K562 (cell line): ENCODE data around the gene TMEM181. TPM values are rescaled to one million over a fixed set of nuclear protein-coding genes. Genes with fewer than 3 reads are reported as not detected.

Experiments
- ATAC-seq: fragments of 200-7000 bp; cut with Tn5 transposase; 3 replicates; pipeline ENCODE4 v1.9.1; 2020; ENCODE audit warnings: moderate library complexity
- BruUV-seq: library from RNA; stranded (reverse); fragments of 400-500 nt; replicated peaks from 2 replicates; lab custom pipeline; 2021; lab: Mats Ljungman, UMichigan
- CTCF ChIA-PET: fragments of 300-600 bp; formaldehyde crosslinking; extraction: SDS; loops from one replicate; lab custom pipeline; 2021; ENCODE audit warnings: low intra/inter-chr PET ratio; lab: Yijun Ruan, JAX
- POLR2A ChIA-PET: fragments of 300-600, 350-650 bp; sonication (Branson Sonifier 250); formaldehyde crosslinking; extraction: SDS; loops from one replicate; lab custom pipeline; 2021; ENCODE audit warnings: antibody characterized with exemption, inconsistent platforms; lab: Yijun Ruan, JAX
- DNase-seq, 4 experiments: peaks; one replicate each; pipeline versions ENCODE4 v3.0.0 to v3.0.0-alpha.2; 2011 to 2018; ENCODE audit warnings: low spot score in 3 of 4, mixed read lengths in 3 of 4; ENCODE audit errors: extremely low read depth in 1 of 4
- FAIRE-seq: peaks from 2 replicates; lab custom pipeline; 2011; peaks lifted over from hg19 to GRCh38; lab: Jason Lieb, UNC
- H2AFZ ChIP-seq: 2 replicates; pipeline ENCODE4 v1.6.0; 2011; ENCODE audit warnings: low read depth, low read length, control low read depth, inconsistent platforms
- H3K27ac ChIP-seq: fragments of 200-600 bp; 3 replicates; pipeline ENCODE4 v1.8.0; 2011; ENCODE audit warnings: low read depth, mild to moderate bottlenecking, control low read depth, inconsistent platforms, low read length, moderate library complexity, mixed read lengths; ENCODE audit errors: extremely low read depth
- H3K27me3 ChIP-seq, 2 experiments: fragments of 300-600 bp in 1 of 2; 2 replicates in 1 of 2; 3 replicates in 1 of 2; pipeline versions ENCODE4 v1.6.0 to v1.8.0; 2011; ENCODE audit warnings: inconsistent platforms in 2 of 2, low read length in 2 of 2, mild to moderate bottlenecking in 1 of 2, mixed read lengths in 1 of 2, moderate library complexity in 1 of 2; ENCODE audit not compliant: control insufficient read depth in 2 of 2, insufficient read depth in 2 of 2
- H3K36me3 ChIP-seq: fragments of 300-600 bp; 3 replicates; pipeline ENCODE4 v1.8.0; 2011; ENCODE audit warnings: mild to moderate bottlenecking, low read length, inconsistent platforms; ENCODE audit not compliant: control insufficient read depth, insufficient read depth
- H3K4me1 ChIP-seq, 2 experiments: fragments of 200-600 bp in 1 of 2; replicated peaks in 1 of 2; 2 replicates in 1 of 2; 3 replicates in 1 of 2; pipeline versions ENCODE4 v1.5.1 to v1.8.0; 2011; ENCODE audit warnings: inconsistent platforms in 2 of 2, low read length in 2 of 2, mild to moderate bottlenecking in 1 of 2, mixed read lengths in 1 of 2, moderate library complexity in 1 of 2; ENCODE audit not compliant: control insufficient read depth in 2 of 2, insufficient read depth in 2 of 2
- H3K4me2 ChIP-seq: 2 replicates; pipeline ENCODE4 v1.6.1; 2011; ENCODE audit warnings: low read length, control low read depth, inconsistent platforms, mixed read lengths; ENCODE audit not compliant: insufficient read depth
- H3K4me3 ChIP-seq: fragments of 200-600 bp; sonication (generic), shearing (Covaris generic); 2 replicates; pipeline ENCODE4 v1.5.1; 2016; ENCODE audit warnings: control low read depth, inconsistent platforms
- H3K79me2 ChIP-seq: fragments of 200-600 bp; 3 replicates; pipeline ENCODE4 v1.8.0; 2011; ENCODE audit warnings: low read length, inconsistent platforms; ENCODE audit not compliant: control insufficient read depth, insufficient read depth
- H3K9ac ChIP-seq, 2 experiments: 2 replicates each; pipeline versions ENCODE4 v1.6.0 to v1.6.1; 2011; ENCODE audit warnings: low read depth in 2 of 2, low read length in 2 of 2, control low read depth in 1 of 2, inconsistent platforms in 1 of 2, mild to moderate bottlenecking in 1 of 2, mixed read lengths in 1 of 2; ENCODE audit not compliant: insufficient read depth in 1 of 2
- H3K9me1 ChIP-seq: one replicate; pipeline ENCODE4 v1.6.0; 2011; ENCODE audit warnings: inconsistent platforms, mild to moderate bottlenecking, low read length, moderate library complexity; ENCODE audit not compliant: control insufficient read depth, insufficient read depth
- H3K9me3 ChIP-seq: replicated peaks from 2 replicates; pipeline ENCODE4 v1.5.1; 2011; ENCODE audit warnings: low read depth, low read length, inconsistent platforms; ENCODE audit not compliant: control insufficient read depth, insufficient read depth
- H4K20me1 ChIP-seq: replicated peaks from 2 replicates; pipeline ENCODE4 v1.6.1; 2011; ENCODE audit warnings: low read length, inconsistent platforms, mixed read lengths; ENCODE audit not compliant: control insufficient read depth, insufficient read depth
- FOS ChIP-seq: IDR thresholded peaks from 3 replicates; pipeline ENCODE4 v1.6.1; 2011; ENCODE audit not compliant: insufficient read length; ENCODE audit errors: extremely low read depth
- FOXK2 ChIP-seq, 2 experiments: fragments of 450-650 bp; IDR thresholded peaks in 1 of 2; conservative IDR thresholded peaks in 1 of 2; 2 replicates each; pipeline ENCODE4 v1.6.1; 2016; ENCODE audit warnings: low read depth in 2 of 2, mild to moderate bottlenecking in 1 of 2
- HNRNPLL ChIP-seq: fragments of 200-400 bp; formaldehyde crosslinking; IDR thresholded peaks from 2 replicates; pipeline ENCODE4 v1.6.1; 2017; ENCODE audit warnings: low read length, low read depth, mild to moderate bottlenecking; ENCODE audit not compliant: poor library complexity, severe bottlenecking
- NFE2 ChIP-seq: IDR thresholded peaks from 2 replicates; pipeline ENCODE4 v1.6.1; 2014; ENCODE audit warnings: antibody characterized with exemption, low read depth
- NR2C2 ChIP-seq, 2 experiments: fragments of 200-800 bp in 1 of 2; sonication (Bioruptor generic) in 1 of 2; sonication (generic) in 1 of 2; formaldehyde crosslinking in 1 of 2; IDR thresholded peaks; 2 replicates each; pipeline versions ENCODE4 v1.6.1 to v1.8.0; 2016 to 2022; ENCODE audit warnings: mild to moderate bottlenecking in 1 of 2, missing compliant biosample characterization in 1 of 2, missing genetic modification characterization in 1 of 2, missing genetic modification reagents in 1 of 2
- POLR2AphosphoS2 ChIP-seq: IDR thresholded peaks from 2 replicates; pipeline ENCODE4 v1.6.1; 2012; ENCODE audit warnings: low read length, improper control_type of control experiment
- RERE ChIP-seq: sonication (generic); formaldehyde crosslinking; IDR thresholded peaks from 2 replicates; pipeline ENCODE4 v1.8.0; 2023; ENCODE audit warnings: missing genetic modification reagents, mild to moderate bottlenecking, borderline replicate concordance
- STAG1 ChIP-seq: sonication (generic); formaldehyde crosslinking; IDR thresholded peaks from 2 replicates; pipeline ENCODE4 v1.5.0; 2020; ENCODE audit warnings: missing genetic modification reagents, borderline replicate concordance
- ZBTB12 ChIP-seq: fragments of 250-450 bp; sonication (Bioruptor Pico); IDR thresholded peaks from 2 replicates; pipeline ENCODE4 v1.4.0; 2020
- ZNF41 ChIP-seq: fragments of 250-450 bp; sonication (Bioruptor Pico); conservative IDR thresholded peaks from 2 replicates; pipeline ENCODE4 v1.4.0; 2020; ENCODE audit warnings: mild to moderate bottlenecking
- WGBS: fragments of 100-300 bp; shearing (Covaris generic); methylation state at CpG from one replicate; pipeline ENCODE4 v1.1.6; 2016; ENCODE audit warnings: low coverage, mixed read lengths; ENCODE audit not compliant: insufficient coverage; ENCODE audit errors: missing lambda C conversion rate; 5-methylcytosine and 5-hydroxymethylcytosine counted together
- in situ Hi-C: fragments of 300-500 bp; cut with MboI; formaldehyde crosslinking; loops from 4 replicates; pipeline ENCODE4 v1.15.0; 2018; ENCODE audit warnings: inconsistent platforms, mixed read lengths
- intact Hi-C: fragments of 100-400 bp; cut with micrococcal nuclease; formaldehyde crosslinking; loops from 2 replicates; pipeline ENCODE4 v1.14.2; 2022
- polyA plus RNA-seq, 8 experiments: library from polyadenylated mRNA; depleted of rRNA in 4 of 8; stranded (reverse) in 5 of 8; unstranded in 3 of 8; fragments of >200 nt; fragmentation: Nextera tagmentation in 2 of 8; fragmentation: Illumina TruSeq in 1 of 8; extraction: Ambion mirVana in 2 of 8; extraction: Trizol in 1 of 8; gene quantifications; 2 replicates each; pipeline versions ENCODE4 v1.2.1 to v1.2.3, GENCODE V29; 2011 to 2014; ENCODE audit warnings: inconsistent platforms in 1 of 8, missing spikeins in 1 of 8
- total RNA-seq, 7 experiments: library from RNA; depleted of rRNA in 6 of 7; stranded (reverse); fragments of >200 nt in 6 of 7; fragmentation: Illumina TruSeq in 2 of 7; extraction: Trizol in 2 of 7; gene quantifications; 2 replicates each; pipeline versions ENCODE4 v1.2.1 to v1.2.3, GENCODE V29; 2011 to 2021; ENCODE audit warnings: low replicate concordance in 1 of 7

The TMEM181 gene
- total and polyA plus RNA-seq, 9 of the 15 experiments (the other 6 are each of a cell fraction or from before 2014, with no cell fraction given), result 5.6 to 27.2 (median 19.9) TPM

- BruUV-seq, result no TSS peak
- POLR2A ChIA-PET, result interaction anchor here (0.7 to 1.0 kb wide), 2 partner anchors 8 to 9 kb away, joined by 3 to 4 read pairs; no protein-coding TSS in a partner anchor
- Histone ChIP-seq H2AFZ (no peak overlapping the region), H3K27ac (no peak overlapping the region), H3K79me2 (peaks cover 12% of the 10 kb centered on the region; the same call in 1 of the 3 replicates), H3K4me3 (no peak overlapping the region), H3K4me2 (no peak overlapping the region), H3K4me1 (no peaks in the 10 kb centered on the region), H3K9me1 (no peaks in the 10 kb centered on the region), H3K27me3 (no peaks in the 10 kb centered on the region), H3K36me3 (peaks cover 82% of the 10 kb centered on the region), H4K20me1 (no peaks in the 10 kb centered on the region), H3K9me3 (no peaks in the 10 kb centered on the region), H3K9ac (no peak overlapping the region)
- no peak for TF ChIP-seq STAG1 (CRISPR knock-in tag)
- no peak for TF ChIP-seq ZNF41 (CRISPR knock-in tag)
- TF ChIP-seq HNRNPLL, result no peak
- no peak for TF ChIP-seq FOXK2 (conservative IDR thresholded peaks at IDR 0.05 in 1 of 2, IDR thresholded peaks at IDR 0.05 in 1 of 2; ENCODE audit: low read depth in 2 of 2)
- no peak for TF ChIP-seq ZBTB12 (CRISPR knock-in tag)
- no peak for TF ChIP-seq NFE2
- no peak for TF ChIP-seq POLR2AphosphoS2
- TF ChIP-seq FOS, result no peak
- no peak for TF ChIP-seq RERE (CRISPR knock-in tag)
- TF ChIP-seq NR2C2 (CRISPR knock-in tag; IDR thresholded peaks at IDR 0.05), result no peak
- no peak for TF ChIP-seq NR2C2 (tag; IDR thresholded peaks at IDR 0.05)
- FAIRE-seq, result no peak
- no peak for ATAC-seq
- CTCF ChIA-PET, result no interaction called here
- WGBS, result 95% methylated on average over 8 of the region's 8 CpGs
- no peak for DNase-seq
- intact Hi-C loops, result no loop called here
- in situ Hi-C loops, result no loop called here
Observed at GRCh38 chr6:158584236-158584651, 24.4 kb downstream of the TMEM181 start.
